ENCODE data around the gene METTL18. TPM values are rescaled to one million over a fixed set of nuclear protein-coding genes. Genes with fewer than 3 reads are reported as not detected.

METTL18 gene
- total RNA-seq, 1 experiment from 2014 or later = 4.1 TPM

DNA sequence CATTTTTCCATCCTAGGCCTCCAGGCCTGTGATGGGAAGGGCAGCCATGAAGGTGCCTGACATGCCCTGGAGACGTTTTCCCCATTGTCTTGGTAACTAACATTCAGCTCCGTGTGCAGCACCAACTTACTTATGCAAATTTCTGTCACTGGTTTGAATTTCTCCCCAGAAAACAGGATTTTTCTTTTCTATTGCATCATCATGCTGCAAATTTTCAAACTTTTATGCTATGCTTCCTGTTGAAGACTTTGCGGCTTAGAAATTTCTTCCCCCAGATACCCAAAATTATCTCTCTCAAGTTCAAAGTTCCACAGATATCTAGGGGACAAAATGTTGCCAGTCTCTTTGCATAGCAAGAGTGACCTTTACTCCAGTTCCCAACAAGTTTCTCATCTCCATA is 35.7 kb downstream of the METTL18 start:
- intact Hi-C loops (cut with micrococcal nuclease; ENCODE audit: unreplicated experiment) (no loop called here), in situ Hi-C loops (cut with HindIII; ENCODE audit: low pct_unique_long_range_greater_than_20kb, low sequenced_read_pairs) (no loop called here)
- peaks cover 6% of the 10 kb centered on the region; the same call in 1 of the 2 replicates for H3K27me3 ChIP-seq (ENCODE audit: control insufficient read depth, insufficient read depth, low read length)
- no peaks in the 10 kb centered on the region for H3K9me3 ChIP-seq (ENCODE audit: control insufficient read depth, insufficient read depth, low read depth, low read length)
- ATAC-seq = no peak
- H3K27ac ChIP-seq (ENCODE audit: low read length) = no peak overlapping the region
- ChIA-PET CTCF (no interaction called here), POLR2A (no interaction called here)
- no TSS peak for BruUV-seq (replicated peaks)
- H3K36me3 ChIP-seq (ENCODE audit: control insufficient read depth, insufficient read depth, low read length) = no peaks in the 10 kb centered on the region
- no peaks in the 10 kb centered on the region for H3K4me1 ChIP-seq (ENCODE audit: control insufficient read depth, insufficient read depth, low read length)
- no peak overlapping the region for H3K4me3 ChIP-seq (ENCODE audit: low read depth in 2 of 2, low read length in 2 of 2)
- TF ChIP-seq SIN3A (IDR thresholded peaks at IDR 0.05; ENCODE audit: borderline replicate concordance, insufficient read depth, low read depth, low read length) (no peak), TCF7L2 (IDR thresholded peaks at IDR 0.05; ENCODE audit: low read depth, low read length) (no peak), POLR2AphosphoS5 (IDR thresholded peaks at IDR 0.05; ENCODE audit: low read depth, low read length) (no peak), REST (IDR thresholded peaks at IDR 0.05; ENCODE audit: insufficient read depth in 1 of 2, low read depth in 2 of 2, low read length in 1 of 2) (no peak)
- TF ChIP-seq, protein P1, sequence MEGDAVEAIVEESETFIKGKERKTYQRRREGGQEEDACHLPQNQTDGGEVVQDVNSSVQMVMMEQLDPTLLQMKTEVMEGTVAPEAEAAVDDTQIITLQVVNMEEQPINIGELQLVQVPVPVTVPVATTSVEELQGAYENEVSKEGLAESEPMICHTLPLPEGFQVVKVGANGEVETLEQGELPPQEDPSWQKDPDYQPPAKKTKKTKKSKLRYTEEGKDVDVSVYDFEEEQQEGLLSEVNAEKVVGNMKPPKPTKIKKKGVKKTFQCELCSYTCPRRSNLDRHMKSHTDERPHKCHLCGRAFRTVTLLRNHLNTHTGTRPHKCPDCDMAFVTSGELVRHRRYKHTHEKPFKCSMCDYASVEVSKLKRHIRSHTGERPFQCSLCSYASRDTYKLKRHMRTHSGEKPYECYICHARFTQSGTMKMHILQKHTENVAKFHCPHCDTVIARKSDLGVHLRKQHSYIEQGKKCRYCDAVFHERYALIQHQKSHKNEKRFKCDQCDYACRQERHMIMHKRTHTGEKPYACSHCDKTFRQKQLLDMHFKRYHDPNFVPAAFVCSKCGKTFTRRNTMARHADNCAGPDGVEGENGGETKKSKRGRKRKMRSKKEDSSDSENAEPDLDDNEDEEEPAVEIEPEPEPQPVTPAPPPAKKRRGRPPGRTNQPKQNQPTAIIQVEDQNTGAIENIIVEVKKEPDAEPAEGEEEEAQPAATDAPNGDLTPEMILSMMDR (IDR thresholded peaks at IDR 0.05) = no peak
- no peak for DNase-seq (ENCODE audit: low read depth, low spot score)

DNA sequence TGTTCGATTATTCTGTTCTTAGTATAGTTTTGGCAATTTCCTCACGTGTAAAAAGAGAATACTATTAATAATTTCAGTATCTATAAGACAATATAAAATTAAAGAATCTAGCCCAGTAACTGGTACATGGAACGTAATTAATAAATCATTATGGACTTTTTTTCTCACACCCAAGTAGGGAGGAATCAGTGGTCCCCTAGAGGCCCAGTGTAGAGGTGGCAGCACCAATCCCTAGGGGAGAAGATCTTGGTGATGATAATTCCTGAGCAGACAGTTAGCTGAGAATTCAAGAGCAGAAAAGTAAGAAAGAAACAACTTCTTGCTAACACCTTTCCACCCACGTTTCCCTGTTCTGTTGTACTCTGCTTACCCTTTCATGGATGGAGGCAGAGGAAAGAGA is 41.2 kb downstream of the METTL18 start:
- CTCF ChIA-PET = no interaction called here
- H3K4me1 ChIP-seq (ENCODE audit: control insufficient read depth, insufficient read depth, low read length) = no peaks in the 10 kb centered on the region
- no peaks in the 10 kb centered on the region for H3K36me3 ChIP-seq (ENCODE audit: control insufficient read depth, insufficient read depth, low read length)
- TF ChIP-seq SIN3A (IDR thresholded peaks at IDR 0.05; ENCODE audit: borderline replicate concordance, insufficient read depth, low read depth, low read length) = no peak
- no peak for TF ChIP-seq TCF7L2 (IDR thresholded peaks at IDR 0.05; ENCODE audit: low read depth, low read length)
- no peak for TF ChIP-seq REST (IDR thresholded peaks at IDR 0.05; ENCODE audit: insufficient read depth in 1 of 2, low read depth in 2 of 2, low read length in 1 of 2)
- TF ChIP-seq POLR2AphosphoS5 (IDR thresholded peaks at IDR 0.05; ENCODE audit: low read depth, low read length) = no peak
- TF ChIP-seq, protein P1 (IDR thresholded peaks at IDR 0.05) = 0 out of 2 replicates have a peak, but pooled peaks have one; percentile 6
- POLR2A ChIA-PET = no interaction called here
- ATAC-seq (no peak), DNase-seq (ENCODE audit: low read depth, low spot score) (no peak)
- H3K27me3 ChIP-seq (ENCODE audit: control insufficient read depth, insufficient read depth, low read length) = peaks cover 6% of the 10 kb centered on the region; the same call in 1 of the 2 replicates
- no peak overlapping the region for H3K27ac ChIP-seq (ENCODE audit: low read length)
- intact Hi-C loops (cut with micrococcal nuclease; ENCODE audit: unreplicated experiment) (no loop called here), in situ Hi-C loops (cut with HindIII; ENCODE audit: low pct_unique_long_range_greater_than_20kb, low sequenced_read_pairs) (no loop called here)
- no TSS peak for BruUV-seq (replicated peaks)
- H3K9me3 ChIP-seq (ENCODE audit: control insufficient read depth, insufficient read depth, low read depth, low read length) = no peaks in the 10 kb centered on the region
- H3K4me3 ChIP-seq (ENCODE audit: low read depth in 2 of 2, low read length in 2 of 2) = no peak overlapping the region

Measured in Panc1 (cell line).